C4-2B (cell line): ENCODE measurements around the gene ZYG11A.

Source experiments
- CTCF ChIP-seq: fragments of 450-650 bp; conservative IDR thresholded peaks from 2 replicates; pipeline ENCODE4 v1.5.1; 2017; ENCODE audit warnings: mild to moderate bottlenecking
- ZFX ChIP-seq: fragments of 450-650 bp; IDR thresholded peaks from 2 replicates; pipeline ENCODE4 v1.6.1; 2017

DNA sequence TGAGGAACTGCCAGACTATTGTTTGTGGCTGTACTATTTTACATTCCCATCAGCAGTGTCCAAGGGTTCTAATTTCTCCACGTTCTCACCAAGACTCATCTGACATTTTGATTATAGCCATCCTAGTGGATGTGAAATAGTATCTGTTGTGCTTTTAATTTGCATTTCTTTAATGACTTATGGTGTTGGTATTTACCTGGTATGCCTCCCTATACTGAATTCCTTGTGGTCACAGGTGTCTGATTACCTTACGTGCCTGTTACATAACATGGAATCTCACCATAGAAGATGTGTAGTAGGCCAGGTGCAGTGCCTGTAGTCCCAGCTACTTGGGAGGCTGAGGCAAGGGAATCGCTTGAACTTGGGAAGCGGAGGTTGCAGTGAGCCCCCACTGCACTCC is 13.5 kb downstream of the ZYG11A start:
- no peak for TF ChIP-seq CTCF
- TF ChIP-seq ZFX: no peak
